HG02588 (cell line): ENCODE measurements around the gene UBA5.
A peak's percentile ranks its signal among the peaks of the same experiment; 100 is the strongest.

Experiments used
- ATAC-seq: cut with Tn5 transposase; IDR thresholded peaks from one replicate; pipeline ENCODE4 v1.9.1; 2021; ENCODE audit warnings: mild to moderate bottlenecking, moderate library complexity; ENCODE audit not compliant: unreplicated experiment

UBA5 gene

DNA sequence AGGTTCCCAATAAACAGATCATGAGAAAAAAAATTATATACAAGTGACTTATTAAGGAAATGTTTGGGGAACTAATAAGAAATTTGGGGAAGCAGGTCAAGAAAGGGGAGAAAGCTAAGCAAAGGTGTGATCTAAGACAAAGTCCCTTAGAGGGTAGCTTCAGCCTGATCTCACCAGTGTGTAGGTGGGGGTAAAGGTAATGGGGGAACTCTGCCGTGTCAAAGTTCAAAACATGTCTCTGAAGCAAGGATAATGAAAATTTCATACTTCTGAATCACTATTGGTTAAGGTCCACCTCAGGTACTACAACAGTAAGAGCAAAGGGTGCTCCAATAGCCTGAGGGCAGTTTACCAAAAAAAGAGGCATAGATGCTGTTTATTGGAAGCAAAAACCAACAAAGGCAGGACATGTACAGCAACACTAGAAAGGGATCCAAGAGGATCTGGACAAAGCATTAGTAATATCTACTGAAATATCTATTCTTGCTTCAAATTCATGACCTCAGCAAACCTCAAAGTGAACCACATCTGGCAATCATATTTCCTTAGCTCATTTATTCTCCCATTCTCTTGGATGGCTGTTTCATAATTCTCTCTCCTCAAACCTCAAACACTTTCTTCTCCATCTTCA, 7.4 kb upstream of the UBA5 start:
- ATAC-seq = no peak

DNA sequence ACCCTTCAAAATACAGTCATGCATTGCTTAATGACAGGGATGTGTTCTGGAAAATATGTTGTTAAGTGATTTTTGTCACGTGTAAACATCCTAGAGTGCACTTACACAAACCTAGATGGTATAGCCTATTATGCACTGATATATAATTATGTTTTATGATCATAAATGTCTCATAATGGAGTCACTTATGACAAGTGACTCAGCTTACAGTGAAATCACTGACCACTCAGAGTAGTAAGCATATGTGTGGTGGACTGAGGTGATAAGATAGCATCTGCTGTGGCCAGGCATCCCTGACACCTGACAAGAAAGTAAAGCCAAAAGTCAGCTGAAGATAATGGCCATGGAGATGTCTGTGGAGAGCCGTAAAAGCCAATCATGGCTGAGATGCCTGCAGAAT, 5.9 kb upstream of the UBA5 start:
- ATAC-seq = no peak

GRCh38 chr3:132654721-132655120, 5.4 kb upstream of the UBA5 start:
- no peak for ATAC-seq

GRCh38 chr3:132655471-132655870, 4.7 kb upstream of the UBA5 start:
- no peak for ATAC-seq

DNA sequence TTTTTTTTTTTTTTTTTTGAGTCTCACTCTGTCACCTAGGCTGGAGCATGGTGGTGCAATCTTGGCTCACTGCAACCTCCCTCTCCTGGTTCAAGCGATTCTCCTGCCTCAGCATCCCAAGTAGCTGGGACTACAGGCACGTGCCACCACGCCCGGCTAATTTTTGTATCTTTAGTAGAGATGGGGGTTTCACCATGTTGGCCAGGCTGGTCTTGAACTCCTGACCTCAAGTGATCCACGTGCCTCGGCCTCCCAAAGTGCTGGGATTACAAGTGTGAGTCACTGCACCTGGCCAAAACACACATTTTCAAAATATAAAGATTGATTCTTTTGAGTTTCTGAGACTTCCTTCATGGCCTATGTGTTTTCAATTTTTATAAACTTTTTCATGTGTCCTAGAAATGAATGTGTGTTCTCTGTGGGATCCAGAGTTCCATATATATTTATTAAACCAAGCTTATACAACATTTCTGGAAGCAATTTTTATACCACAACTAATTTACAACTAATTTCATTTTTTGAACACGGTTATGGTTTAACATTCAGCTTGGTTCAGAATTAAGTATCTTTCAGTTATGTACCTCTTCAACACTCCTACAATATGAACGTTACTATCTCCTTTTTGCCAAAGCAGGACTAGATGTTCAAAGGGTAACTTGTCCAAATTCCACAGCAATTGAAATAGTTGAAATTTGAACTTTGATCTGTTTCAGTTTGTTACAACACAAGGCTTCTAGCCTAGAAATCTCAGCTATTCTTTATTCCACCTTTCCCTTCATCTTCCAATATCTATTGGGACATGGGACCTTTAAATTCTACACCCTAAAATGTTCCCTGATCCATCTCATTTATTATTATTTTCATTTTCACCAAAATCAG, 2.0 kb upstream of the UBA5 start:
- no peak for ATAC-seq

GRCh38 chr3:132659000-132659364, 1.1 kb upstream of the UBA5 start:
- no peak for ATAC-seq

GRCh38 chr3:132659365-132660051, 621 bp upstream of the UBA5 start, which contains the start of gene ACAD11:
Gene ACAD11, minus strand, starts transcription at chr3:132659809. Its CDS starts 58 bp downstream, at chr3:132659751.
- ATAC-seq = peak; percentile 60

DNA sequence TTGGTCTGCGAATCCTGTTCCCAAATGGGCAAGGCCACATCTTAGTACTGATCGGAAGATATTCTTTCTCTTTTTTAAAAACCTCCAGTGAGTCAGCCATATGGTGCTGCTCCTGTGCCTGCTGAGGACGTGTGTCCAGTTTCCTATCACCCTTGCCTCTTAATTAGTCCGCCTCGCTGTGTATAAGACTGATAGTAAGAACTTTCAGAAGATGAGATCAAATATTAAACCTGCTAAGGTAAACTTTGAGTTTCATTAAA, 612 bp downstream of the UBA5 start:
- peak; percentile 3 for ATAC-seq

GRCh38 chr3:132661101-132661500, 972 bp downstream of the UBA5 start:
- ATAC-seq = no peak

GRCh38 chr3:132662212-132662611, 2.1 kb downstream of the UBA5 start:
- ATAC-seq = no peak

DNA sequence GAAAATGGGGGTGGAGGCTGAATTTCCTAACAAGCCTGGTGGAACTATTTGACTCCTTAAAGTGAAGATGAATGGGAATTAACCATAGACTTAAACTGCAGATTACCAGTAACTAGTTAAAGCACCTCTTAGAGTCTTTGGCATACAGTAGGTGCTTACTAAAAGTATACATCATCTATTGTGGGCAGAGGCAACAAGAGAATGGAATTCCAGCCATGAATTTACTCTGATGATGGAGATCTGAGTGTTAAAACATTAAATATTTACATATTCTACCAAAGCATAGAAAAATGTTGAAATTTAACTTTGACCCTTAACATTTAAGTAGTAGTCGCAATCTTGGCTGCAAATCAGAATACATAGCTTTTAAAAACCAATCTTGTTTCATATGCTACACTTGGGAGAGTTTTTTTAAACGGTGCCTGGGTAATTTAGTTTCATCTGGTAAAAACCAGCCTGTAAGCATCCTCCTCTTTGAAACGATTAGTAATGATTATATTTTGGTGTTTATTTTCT, 5.2 kb downstream of the UBA5 start:
- no peak for ATAC-seq

DNA sequence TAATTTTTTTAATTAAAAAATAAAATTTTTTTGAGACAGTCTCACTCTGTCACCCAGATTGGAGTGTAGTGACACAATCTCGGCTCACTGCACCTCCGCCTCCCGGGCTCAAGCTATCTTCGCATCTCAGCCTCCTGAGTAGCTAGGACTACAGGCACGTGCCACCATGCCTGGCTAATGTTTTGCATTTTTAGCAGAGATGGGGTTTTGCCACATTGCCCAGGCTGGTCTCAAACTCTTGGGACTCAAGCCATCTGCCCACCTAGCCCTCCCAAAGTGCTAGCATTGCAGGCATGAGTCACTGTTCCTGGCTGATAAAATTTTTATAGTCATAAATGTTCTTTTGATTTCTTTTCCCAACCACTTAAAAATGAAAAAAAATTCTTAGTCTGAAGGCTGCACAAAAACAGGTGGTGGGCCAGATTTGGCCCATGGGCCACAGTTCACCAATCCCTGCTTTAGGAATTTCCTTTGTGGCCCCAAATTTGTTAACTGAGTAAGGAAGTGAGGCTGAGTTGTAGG, 9.2 kb downstream of the UBA5 start:
- no peak for ATAC-seq

DNA sequence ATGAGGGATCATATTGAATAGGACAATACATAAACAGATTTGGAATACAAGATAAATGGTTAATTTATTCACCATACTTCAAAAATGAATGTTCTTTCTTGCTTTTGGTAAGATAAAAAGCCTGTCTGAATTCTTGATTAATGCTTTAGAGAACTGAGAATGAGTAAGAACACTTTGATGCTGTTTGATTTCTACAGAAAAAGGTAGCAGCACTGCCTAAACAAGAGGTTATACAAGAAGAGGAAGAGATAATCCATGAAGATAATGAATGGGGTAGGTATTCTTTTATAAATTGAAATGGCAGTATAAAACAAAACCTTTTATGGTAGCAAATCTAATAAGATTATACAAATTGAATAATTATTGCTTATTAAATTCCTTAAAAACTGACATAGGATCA, 15.3 kb downstream of the UBA5 start:
- no peak for ATAC-seq

DNA sequence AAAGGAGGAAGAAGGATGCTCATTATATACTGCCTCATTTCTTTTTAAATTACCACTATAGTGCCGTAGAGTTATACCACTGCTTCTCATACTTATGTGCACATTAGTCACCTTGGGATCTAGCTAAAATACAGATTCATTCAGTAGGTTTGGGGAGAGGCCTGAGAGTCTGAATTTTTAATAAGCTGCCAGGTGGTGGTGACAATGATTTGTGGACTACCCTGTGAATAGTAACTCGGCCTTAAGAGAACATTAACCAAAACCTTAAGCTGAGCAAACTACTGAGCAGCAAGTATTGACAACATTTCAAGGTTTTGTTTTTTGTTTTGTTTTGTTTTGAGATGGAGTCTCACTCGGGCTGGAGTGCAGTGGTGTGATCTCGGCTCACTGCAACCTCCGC, 19.8 kb downstream of the UBA5 start:
- no peak for ATAC-seq

DNA sequence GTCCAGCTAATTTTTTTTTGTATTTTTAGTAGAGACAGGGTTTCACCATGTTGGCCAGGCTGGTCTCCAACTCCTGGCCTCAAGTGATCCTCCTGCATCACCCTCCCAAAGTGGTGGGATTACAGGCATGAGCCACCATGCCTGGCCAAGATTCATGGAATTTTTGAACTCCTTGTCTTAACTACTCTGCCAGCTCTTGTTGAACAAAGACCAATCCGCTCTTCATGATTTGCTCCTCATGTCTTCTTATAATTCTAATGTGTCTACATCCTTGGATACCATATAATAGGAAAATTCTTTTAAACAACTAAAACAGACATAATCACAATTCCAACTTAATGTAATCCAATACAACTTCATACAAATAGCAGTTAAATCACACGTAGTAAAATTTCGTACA, 21.3 kb downstream of the UBA5 start:
- ATAC-seq = no peak

DNA sequence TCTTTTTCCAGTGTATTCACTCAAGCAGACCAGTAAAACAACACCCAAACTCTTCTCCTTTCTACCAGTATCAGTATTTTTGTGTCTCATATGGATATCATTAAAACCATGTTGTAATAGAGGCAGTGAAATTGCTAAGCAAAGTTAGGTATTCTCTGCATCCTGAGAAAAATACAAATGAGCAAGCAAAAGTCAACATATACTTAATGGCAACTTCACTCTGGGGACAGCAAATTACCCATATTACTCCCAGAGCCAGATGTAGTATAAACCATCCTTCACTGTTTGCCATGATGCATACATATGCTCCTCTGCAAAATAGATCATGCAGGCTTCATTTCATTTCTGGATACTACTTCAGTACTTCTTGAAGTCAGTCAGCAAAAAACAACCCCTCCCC, 22.1 kb downstream of the UBA5 start:
- ATAC-seq = no peak

GRCh38 chr3:132690040-132690439, 29.9 kb downstream of the UBA5 start:
- ATAC-seq = no peak

- no peak for ATAC-seq
Measured at GRCh38 chr3:132694991-132695390, 34.9 kb downstream of the UBA5 start.

DNA sequence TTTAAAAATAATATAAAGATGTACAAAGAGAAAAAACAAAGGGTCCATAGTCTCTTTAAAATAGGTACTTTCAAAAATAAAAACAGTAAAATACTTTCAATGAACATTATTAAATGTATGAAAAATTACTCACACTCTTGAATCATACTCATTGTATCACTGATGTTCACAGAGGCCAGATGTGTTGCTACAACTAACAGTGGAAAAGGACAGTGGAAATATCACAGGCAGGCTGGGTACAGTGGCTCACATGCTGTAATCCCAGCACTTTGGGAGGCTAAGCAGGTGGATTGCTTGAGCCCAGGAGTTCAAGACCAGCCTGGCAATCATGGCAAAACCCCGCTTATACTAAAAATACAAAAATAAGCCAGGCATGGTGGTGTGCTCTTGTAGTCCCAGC, 35.3 kb downstream of the UBA5 start:
- ATAC-seq = no peak

DNA sequence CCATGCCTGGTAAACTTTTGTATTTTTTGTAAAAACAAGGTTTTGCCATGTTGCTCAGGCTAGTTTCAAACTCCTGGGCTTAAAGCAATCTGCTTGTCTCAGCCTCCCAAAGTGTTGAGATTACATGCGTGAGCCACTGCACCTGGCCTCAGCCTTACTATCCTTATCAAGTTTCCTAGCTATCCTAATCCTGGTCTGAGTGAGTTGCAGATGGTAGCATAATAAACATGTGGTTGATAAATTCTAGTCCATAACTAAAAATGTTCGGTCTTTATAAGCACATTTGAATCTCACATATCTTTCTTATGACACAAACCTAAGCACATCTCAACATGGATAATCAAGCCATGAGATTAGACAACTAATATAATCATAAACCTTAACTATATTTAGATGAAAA, 43.6 kb downstream of the UBA5 start:
- no peak for ATAC-seq

- no peak for ATAC-seq
Measured at GRCh38 chr3:132709761-132710160, 49.6 kb downstream of the UBA5 start.

DNA sequence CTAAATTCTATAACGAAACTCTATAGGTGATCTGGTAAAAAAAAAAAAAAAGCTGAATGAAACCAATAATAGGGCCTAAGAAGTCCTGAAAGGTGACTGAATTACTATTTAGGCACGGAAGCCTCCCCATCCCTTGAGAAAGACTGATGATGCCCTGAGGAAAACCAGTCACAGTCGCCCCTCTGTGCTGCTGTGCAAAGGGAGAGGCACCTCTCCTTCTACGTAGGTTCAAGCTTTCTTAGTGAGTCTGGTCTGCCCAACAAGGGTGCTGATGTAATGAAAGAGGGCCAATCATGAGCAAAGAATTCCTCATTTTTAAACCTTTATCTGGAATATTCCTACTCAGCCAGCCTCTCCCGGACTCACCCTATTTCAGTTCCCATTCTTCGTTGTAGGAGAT, 50.2 kb downstream of the UBA5 start:
- ATAC-seq = no peak
